GM12891 (cell line): ENCODE data around the gene MMP3.

Experiments
- PAX5 ChIP-seq: IDR thresholded peaks from 2 replicates; pipeline ENCODE4 v1.6.1; 2011; ENCODE audit warnings: low read length, moderate library complexity, mild to moderate bottlenecking; ENCODE audit not compliant: insufficient read depth, severe bottlenecking
- POLR2A ChIP-seq: IDR thresholded peaks from 2 replicates; pipeline ENCODE4 v1.6.1; 2011; ENCODE audit warnings: low read depth, low read length, control low read depth
- POLR2AphosphoS5 ChIP-seq: IDR thresholded peaks from 2 replicates; pipeline ENCODE4 v1.6.1; 2011; ENCODE audit warnings: low read depth, low read length, control low read depth
- TAF1 ChIP-seq: IDR thresholded peaks from 2 replicates; pipeline ENCODE4 v1.6.1; 2011; ENCODE audit warnings: low read depth, low read length, control low read depth

DNA sequence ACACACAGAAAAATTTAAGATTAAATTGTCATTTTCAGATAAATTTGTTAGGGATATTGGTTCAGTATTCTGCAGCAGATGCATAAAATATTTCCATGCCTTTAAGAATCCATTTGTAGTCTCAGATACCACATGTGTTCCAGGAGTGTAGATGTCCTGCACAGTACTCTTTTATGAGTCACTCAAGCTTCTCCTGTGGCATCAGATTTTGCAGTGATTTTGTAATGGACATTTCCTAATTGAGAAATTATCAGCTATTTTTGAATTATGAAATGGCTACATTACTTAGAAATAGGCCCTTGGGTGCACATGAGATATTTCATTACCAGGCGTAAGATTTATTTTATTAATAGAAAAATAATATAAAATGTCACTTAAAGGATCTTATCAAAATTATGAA is 18.9 kb downstream of the MMP3 start:
- TF ChIP-seq TAF1 (no peak), POLR2AphosphoS5 (no peak), POLR2A (no peak), PAX5 (no peak)
